HG03025 (cell line): Measurements from ENCODE around the gene ANKMY1.
"Not testable (repeated sequence)": the region's sequence is repeated elsewhere in the genome, so short reads cannot be mapped to it uniquely, and the experiment has no call there.

Source experiments
- ATAC-seq: cut with Tn5 transposase; IDR thresholded peaks from one replicate; pipeline ENCODE4 v1.9.1; 2021; ENCODE audit warnings: mild to moderate bottlenecking, moderate library complexity; ENCODE audit not compliant: unreplicated experiment, low FRiP score

Gene ANKMY1

DNA sequence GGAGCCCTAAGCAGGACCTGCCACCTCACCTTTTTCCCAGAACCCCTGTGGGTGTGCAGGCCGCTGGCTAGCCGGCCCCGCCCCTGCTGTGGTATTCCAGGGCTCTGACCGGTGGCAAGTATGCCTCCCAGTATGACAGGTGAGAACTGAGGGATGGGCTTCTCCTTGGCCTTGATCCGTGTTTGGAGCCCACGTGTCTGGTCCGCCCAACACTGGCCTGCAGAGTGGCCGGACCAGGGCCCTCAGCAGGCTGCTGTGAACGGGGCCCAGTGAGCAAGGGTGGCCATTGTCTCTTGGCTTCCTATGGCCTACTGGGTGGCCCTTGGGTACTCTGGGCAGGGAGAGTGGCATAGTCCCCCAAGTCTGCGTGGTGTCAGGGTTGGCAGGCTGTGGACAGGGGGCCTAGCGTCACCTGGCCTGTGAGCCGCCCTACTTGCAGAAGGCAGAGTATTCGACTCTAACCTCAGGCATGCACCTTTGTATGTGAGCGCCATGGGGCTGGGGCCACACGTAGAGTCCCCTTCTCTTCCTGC is 12.3 kb upstream of the ANKMY1 start:
- no peak for ATAC-seq

DNA sequence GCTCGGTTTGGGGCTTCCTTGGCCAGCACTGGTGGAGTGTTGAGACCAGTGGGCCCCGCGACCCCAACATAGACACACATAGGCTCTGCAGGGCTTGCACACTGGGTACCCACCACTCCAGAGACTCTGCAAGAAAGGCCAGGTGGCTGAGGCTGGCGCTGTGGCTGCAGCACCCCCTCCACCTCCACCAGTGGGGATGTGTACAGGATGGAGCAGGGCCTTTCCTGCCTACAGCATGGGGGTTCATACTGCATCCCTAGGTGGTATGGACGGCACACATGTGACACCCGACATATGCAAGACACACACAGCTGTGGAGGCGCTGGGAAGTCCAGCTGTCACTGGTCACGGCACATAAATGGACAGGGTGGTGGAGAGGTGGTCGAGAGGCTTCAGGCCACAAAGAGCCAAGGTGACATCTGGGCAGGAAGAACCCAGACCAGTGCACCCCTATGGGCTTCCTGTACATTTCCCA is 11.8 kb upstream of the ANKMY1 start:
- no peak for ATAC-seq

DNA sequence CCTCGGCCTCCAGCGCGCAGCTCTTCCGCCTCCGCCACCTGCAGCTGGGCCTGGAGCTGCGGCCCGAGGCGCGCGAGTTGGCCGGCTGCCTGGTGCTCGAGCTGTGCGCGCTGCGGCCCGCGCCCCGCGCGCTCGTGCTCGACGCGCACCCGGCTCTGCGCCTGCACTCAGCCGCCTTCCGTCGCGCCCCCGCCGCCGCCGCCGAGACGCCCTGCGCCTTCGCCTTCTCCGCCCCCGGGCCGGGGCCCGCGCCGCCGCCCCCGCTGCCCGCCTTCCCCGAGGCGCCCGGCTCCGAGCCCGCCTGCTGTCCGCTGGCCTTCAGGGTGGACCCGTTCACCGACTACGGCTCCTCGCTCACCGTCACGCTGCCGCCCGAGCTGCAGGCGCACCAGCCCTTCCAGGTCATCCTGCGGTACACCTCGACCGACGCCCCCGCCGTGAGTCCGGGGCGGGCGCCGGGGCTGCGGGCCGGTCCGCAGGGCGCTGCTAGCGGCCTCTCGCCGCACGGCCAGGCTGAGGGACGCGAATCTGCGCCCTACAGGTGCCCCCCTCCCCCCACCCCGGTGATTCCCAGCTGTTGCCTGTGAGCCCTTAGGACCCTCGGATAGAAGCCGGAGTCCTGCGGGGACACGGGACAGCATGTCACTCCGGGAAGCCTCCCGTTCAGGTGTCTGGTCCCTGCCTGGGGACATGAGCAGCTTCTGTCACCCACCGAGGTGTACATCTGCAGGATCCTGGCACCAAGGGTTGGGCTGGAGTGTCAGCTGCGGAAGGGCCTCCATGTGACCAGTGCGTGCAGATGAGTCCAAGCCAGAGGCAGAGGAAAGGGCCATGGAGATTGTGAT is 11.1 kb upstream of the ANKMY1 start:
- ATAC-seq = no peak

DNA sequence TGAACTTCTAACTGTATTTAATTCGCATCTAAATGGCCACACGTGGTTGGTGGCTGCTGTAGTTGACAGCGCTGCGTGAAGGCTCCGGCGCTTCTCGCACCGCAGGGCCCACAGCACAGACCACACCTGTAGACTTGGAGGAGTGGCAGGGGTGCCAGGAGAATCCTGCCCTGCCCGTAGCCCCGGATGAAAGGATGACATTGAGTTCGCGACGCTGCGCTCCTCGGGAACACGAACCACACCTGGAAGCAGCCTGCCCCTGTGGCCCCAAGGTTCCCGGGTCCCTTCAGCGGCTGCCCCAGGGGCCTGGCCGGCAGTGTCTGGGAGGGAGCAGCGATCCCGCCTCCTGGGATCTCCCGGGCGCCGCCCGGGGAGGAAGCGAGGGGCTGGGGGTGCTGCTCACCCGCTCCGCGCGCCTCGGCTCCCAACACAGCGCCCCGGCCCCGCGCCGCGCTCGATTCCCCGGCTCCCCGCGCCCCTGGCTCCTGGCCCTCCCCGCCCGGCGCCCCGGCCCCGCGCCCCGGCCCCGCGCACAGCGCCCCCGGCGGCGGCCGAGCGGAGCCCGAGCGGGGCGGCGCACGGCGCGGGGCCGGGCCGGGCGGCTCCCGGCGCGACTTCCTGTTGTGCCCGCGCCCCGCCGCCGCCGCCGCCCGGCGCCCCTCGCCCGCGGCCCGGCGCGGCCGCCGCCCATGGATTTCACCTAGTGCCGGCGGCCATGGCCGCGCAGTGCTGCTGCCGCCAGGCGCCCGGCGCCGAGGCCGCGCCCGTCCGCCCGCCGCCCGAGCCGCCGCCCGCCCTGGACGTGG is 10.3 kb upstream of the ANKMY1 start, which contains the start of gene RNPEPL1:
Gene RNPEPL1 (plus strand): TSS at position 613 of the 806 bp plus-strand sequence. CDS start 103 bp downstream, at position 716.
- no peak for ATAC-seq

DNA sequence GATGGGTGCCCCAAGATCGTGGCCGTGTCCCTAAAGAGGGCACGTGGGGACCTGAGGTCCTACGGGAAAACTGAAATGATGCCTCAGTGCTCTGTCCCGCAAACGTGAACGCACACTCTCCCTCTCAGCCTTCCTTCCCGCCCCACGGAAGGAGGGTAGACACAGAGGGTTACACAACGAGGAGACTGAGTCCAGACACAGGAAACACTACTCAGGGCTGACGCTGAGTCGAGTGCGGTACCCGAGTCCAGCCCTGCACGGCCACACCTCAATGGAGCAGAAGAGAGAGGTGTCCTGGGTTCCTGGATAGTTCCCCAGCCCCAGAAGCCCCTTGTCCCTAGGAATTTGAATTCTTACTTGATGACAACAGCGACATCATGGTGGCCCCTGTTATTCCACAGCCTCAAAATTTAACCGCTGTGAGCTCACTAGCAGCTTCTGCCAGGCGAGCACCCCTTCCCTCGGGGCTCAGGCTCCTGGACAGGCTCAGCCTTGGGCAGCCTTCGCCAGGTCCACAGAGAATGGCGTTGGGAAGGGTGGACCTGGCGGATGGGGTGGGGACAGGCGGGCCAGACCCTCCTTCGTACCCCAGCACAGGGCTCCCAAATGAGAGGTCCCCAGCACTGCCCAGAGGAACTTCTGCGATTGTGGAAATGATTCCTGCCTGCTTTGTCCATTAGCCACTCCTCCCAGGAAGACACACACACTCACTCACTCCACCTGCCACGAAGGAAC is 9.5 kb upstream of the ANKMY1 start:
- ATAC-seq = no peak

DNA sequence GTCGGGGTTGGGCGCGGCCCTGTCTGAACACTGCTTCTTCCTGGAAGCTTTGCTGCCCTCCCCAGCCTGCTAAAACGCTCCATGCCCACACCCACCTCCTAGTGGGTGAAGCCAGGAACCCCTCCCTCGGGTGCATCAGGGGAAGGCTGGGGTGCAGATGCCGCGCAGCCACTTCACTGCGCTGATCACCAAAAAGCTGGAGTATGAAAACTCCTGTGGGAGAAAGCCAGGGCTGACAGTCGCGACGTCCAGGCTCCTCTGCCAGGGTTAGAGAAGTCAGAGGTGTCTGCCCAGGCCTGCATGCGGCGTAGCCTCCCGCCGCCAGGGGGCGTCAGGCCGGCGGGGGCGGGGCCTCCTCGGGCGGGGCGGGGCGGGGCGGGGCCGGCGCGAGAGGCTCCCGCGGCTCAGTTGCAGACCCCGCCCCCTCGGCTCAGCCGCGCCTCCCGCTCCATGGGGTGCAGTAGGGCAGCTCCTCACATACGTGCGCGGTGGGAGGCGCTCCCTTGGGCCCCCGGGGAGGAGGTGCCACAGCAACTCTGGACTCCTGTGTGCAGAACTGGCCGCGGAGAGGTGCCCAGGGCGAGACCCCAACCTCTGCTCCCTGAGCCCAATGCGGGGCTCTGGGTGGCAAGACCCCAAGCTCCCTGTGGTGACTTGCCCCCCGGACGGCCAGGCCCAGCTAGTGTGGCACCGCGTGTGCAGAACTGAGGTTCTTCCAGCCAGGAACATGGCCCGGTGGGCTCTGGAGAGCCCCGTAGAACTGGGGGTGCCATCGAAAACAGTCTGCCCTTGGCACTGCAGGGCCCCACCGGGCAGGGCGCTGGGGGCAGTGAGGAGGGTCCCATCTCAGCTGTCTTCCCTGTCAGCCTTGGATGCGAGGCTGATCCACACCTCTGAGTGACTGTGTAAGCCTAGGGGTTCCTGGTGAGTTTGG is 8.7 kb upstream of the ANKMY1 start:
- peak; percentile 35 for ATAC-seq

DNA sequence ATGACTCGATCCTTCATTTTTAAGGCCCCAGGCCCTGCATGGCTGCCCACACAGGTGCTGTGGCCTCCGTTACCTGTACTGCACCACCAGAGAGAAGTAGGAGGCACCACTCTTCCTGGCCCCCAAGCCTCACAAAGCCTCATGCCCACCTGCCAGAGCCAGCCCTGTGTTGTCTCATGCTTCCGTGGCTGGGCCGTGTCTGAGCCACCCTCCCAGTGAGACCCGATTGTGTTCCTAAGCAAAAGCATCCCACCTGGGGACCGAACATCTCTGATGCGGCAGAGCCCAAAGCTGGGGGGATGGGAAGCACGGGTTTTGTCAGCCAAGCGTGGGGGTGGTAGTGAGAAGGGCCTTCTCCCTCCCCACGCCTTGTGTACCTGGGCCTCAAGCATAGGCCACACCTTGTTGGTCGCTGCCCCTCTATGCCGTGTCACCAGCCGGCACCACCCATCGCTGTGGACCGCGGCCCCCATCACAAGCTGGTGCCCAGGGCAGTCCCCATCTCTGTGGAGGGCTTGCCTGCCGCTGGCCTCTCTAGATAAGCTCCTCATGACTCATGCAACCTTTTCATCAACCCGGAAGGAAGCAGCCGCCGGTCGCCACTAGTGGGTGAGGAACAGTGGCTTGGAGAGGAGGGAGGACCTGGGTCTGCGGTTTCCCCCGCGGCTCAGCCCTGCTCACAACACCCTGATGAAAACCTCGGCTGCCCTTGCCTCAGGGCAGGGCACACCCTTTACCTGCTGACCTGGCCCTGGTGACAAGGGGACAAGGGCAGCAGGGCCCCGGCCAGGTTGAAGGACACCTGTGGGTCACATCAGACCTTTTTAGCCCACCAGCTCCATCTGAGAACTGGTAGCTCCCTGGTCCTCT is 7.8 kb upstream of the ANKMY1 start:
- ATAC-seq = peak; percentile 32

DNA sequence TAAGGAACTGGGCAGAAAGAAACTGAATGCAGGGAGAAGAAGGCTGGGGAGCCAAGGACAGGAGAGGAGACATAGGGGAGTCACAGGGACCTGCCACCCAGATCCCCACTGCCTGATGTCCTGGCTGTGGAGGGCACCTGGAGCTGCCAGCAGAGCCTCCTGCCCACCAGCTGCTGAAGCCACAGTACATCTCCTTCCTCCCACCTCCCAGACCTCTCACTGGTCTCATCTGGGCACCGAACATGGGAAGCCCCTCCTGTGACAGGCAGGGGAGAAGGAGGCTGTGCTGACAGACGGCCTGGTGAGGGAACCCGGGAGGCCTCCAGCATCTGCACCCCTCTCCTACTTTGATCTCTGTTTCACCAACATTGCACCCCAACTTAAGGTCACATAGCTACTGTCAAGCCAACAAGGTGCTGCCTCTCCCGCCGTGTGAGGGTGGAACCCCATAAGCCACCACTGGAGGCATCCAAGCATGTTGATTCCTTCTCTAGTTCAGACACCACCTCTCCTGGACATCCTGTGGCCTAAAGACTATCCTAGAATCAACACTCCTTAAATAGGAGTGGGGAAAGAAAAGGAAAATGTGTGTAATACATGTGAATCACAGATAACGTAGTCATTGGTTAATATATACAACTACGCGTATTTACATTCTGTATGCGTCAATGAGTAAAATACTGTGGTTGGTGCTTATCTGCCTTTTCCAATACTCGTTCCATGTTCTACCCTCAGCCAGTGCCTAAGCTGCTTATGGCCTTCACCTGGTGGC is 7.0 kb upstream of the ANKMY1 start:
- no peak for ATAC-seq

DNA sequence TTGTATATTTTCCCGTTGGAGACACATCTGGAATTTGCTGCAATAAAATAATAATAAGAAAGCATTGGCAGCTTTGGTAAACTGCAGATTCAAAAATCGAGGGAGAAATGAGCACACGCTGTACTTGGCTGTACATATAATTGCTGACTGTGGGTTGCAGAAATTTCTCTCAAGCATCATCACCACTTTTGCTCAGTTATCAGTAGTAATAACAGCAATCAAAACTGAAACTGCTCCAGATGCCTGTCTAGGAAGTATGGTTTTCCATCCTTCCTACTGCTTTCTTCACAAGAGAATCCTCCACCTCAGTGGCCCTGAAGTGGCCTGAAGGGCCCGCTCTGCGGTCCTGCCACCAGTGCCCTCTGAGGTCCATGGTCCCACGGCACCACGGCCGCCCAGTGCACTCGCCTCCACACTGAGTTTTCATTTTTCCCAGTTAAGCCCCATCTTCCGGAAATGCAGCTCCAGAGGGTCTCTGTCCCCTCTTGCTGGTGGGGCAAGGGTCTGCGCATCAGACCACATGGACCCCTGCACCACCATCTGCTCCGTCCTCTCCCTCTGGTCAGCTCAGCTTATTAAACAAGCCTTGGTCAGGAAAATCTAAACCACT is 6.3 kb upstream of the ANKMY1 start:
- ATAC-seq = no peak

DNA sequence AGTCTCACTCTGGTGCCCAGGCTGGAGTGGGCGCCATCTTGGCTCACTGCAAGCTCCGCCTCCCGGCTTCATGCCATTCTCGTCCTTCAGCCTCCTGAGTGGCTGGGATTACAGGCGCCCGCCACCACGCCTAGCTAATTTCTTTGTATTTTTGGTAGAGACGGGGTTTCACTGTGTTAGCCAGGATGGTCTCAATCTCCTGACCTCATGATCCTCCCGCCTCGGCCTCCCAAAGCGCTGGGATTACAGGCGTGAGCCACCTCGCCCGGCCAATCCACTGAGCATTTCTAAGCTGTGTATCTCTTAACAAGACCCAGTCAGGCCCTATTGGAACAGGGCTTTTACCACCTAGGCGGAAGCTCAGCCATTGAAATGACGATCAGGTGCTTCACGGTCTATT is 5.4 kb upstream of the ANKMY1 start:
- not testable (repeated sequence) for ATAC-seq

DNA sequence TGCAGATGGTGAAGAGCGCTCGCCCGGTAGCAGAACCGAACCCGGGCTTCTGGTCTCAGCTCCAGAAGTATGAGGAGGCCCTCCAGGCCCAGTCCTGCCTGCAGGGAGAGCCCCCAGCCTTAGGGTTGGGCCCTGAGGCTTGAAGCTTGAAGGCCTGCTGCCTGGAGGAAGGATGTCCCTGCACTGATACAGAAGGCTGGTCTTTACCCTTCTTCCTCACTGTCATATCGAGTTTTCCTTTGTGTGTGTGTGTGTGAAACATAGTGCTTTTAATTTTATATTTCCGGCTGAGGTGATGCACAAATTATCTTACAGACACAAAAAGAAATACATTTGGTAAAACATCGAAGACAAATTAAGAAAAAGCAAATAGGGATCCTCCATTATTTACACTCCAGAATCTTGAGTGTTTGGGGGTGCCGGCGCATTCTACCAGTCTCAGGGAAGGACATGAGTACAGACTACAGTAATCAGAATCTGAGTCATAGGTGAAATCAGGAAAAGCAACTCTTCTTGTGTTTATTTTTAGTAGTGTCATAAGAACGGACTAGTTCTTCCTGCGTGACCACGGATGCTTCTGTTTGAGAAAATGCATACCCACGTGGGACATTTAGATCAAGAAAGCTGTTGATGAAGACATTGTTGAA is 3.7 kb upstream of the ANKMY1 start:
- no peak for ATAC-seq

DNA sequence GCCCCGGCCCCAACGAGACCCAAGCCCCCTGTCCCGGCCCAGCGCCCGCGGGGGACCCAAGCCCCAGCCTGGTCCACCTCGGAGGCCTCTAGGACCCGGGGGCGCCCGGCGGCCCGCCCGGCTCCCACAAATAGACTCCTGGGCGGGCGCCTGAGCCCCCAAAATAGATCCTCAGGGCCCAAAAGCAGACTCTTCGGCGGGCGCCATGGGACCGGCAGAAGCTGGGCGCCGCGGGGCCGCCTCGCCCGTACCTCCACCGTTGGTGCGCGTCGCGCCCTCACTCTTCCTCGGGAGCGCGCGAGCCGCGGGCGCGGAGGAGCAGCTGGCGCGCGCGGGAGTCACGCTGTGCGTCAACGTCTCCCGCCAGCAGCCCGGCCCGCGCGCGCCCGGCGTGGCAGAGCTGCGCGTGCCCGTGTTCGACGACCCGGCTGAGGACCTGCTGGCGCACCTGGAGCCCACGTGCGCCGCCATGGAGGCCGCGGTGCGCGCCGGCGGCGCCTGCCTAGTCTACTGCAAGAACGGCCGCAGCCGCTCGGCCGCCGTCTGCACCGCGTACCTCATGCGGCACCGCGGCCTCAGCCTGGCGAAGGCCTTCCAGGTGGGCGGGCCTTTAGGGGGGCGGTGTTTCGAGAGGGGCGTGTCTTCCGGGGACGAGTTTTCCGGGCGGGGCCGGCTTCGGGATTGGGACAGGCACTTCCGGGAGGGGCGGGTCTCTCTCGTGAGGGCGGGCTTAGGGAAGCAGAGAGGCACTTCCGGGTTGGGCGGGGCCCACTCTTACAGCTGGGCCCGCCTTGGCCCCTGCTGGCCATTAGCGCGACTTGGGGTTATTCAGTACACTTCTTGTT is 2.9 kb upstream of the ANKMY1 start:
- ATAC-seq = peak; percentile 46

DNA sequence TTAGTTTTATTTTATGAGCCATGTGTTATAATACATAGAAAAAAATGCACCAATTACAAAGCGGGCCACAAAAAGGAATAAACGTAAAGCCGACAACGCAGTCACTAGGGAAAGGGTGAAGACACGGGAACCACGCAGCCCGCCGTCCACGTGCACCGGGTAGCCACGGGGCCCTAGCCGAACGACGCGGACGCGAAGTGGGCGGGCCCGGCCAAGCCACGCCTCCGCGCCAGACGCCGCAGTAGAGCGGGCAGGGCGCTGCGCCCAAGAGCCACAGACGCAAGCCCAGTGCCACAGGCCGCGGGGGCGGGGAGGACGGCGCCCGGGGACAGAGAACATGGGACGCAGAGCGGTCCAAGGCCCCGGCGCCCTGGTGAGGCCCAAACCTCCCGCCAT is 2.3 kb upstream of the ANKMY1 start, which contains the start of gene DUSP28:
Gene DUSP28 (plus strand): TSS at position 274 of the 396 bp plus-strand sequence. CDS start 328 bp downstream, outside the sequence.
- ATAC-seq = peak; percentile 55

DNA sequence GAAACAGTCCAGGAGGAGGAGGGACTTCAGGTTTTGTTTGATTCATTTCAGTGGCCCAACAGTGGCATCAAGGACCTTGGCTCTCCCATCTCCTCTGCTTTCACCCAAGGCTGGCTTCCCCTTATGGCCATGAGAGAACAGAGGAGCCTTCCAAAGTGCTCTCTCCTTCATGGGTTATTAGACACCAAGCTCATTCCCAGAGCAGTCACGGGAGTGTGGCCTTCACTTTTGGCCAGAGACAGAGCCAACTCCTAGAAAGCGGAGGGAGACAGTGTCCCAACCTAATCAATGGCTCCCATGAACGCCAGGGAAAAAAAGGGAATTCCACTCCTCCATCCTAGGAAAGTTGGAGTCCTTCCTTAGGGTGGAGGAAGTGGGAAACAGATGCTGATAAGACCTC is 1.5 kb upstream of the ANKMY1 start:
- ATAC-seq = no peak

DNA sequence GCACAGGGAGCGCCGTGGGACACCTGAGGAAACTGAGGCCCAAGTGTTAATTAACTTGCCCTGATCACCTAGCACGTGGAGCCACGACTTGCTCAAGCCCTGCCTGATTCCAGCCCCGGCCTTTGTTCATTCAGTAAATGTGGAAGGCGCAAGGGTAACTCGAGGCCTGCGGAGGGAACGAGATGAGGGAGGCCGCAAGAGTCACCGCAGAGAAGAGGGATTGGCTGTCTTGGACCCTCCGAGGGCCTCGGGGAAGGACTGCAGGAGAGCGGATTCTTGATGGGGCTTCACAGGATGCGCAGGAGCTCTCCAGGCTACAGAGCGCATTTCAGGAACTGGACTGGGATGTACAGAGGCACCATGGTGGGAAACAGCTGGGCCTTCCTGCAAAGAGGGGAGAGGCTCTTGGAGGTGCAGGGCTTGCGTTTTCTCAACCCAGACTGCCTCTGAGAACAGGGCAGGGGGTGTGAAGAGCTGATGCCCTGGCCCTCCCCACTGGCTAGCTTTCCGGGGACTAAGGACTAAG is 511 bp upstream of the ANKMY1 start:
- ATAC-seq = no peak
